ENCODE results near the gene PLCD4. TPM values are rescaled to one million over a fixed set of nuclear protein-coding genes. Genes with fewer than 3 reads are reported as not detected.

PLCD4 gene
- total and polyA plus RNA-seq, 2 of the 8 experiments (the other 6 are each of a cell fraction or from before 2014, with no cell fraction given), result 0.21 to 0.50 TPM

DNA sequence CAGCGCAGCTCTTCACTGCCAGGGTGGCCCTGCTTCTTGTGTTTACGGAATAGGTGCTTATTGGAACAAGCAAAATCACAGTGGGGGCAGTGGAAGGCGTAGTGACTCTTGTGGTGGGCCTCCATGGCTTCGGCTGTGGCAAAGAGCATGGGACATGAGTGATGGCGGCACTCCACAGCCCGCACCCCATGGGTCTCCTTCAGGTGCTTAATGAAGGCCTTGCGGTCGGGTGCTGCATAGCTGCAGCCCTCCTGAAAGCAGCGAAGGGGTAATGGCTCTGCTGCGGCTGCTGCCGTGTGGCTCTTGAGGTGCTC is 41.0 kb downstream of the PLCD4 start:
- Histone ChIP-seq H4K91ac (replicated peaks; ENCODE audit: insufficient read length, low read length) (no peak overlapping the region), H2AK5ac (ENCODE audit: low read depth, low read length) (no peak overlapping the region), H3K79me1 (ENCODE audit: low read depth, low read length) (no peaks in the 10 kb centered on the region), H3K4me1 (replicated peaks in 1 of 4; ENCODE audit: control insufficient read depth in 3 of 4, insufficient read depth in 4 of 4, low read length in 3 of 4) (no peaks in the 10 kb centered on the region), H4K8ac (ENCODE audit: extremely low read depth, insufficient read depth, low read length) (no peak overlapping the region), H2BK120ac (replicated peaks; ENCODE audit: low read depth, low read length) (no peak overlapping the region), H3K9me3 (ENCODE audit: insufficient read depth in 2 of 2, low read depth in 1 of 2, low read length in 1 of 2) (no peaks in the 10 kb centered on the region), H3K23me2 (ENCODE audit: low read depth, low read length) (no peaks in the 10 kb centered on the region), H2BK5ac (ENCODE audit: low read depth, low read length) (no peak overlapping the region), H3K14ac (ENCODE audit: insufficient read length) (no peak overlapping the region), H3K27me3 (replicated peaks in 1 of 4; ENCODE audit: control insufficient read depth in 3 of 4, extremely low read depth in 1 of 4, insufficient read depth in 3 of 4, low read length in 3 of 4) (no peaks in the 10 kb centered on the region), H2BK20ac (ENCODE audit: low read length) (no peak overlapping the region), H3K79me2 (ENCODE audit: control insufficient read depth in 1 of 2, insufficient read depth in 2 of 2, low read length in 2 of 2) (no peaks in the 10 kb centered on the region; a peak in 1 of 4 replicates), H3K4ac (replicated peaks; ENCODE audit: insufficient read length, low read depth, low read length) (no peak overlapping the region), H3K4me3 (ENCODE audit: extremely low read depth in 1 of 4, insufficient read depth in 2 of 4, low read depth in 3 of 4, low read length in 4 of 4) (no peak overlapping the region), H3K4me2 (ENCODE audit: insufficient read depth in 1 of 2, low read depth in 2 of 2, low read length in 2 of 2) (no peak overlapping the region), H3K36me3 (ENCODE audit: control insufficient read depth in 2 of 4, insufficient read depth in 4 of 4, low read length in 3 of 4) (peaks cover 37 to 81% (median 67%) of the 10 kb centered on the region in 4 experiments), H3K9ac (replicated peaks in 1 of 4; ENCODE audit: extremely low read depth in 1 of 4, low read depth in 3 of 4, low read length in 3 of 4) (no peak overlapping the region), H3K18ac (ENCODE audit: extremely low read depth, low read length) (no peak overlapping the region), H4K20me1 (replicated peaks in 1 of 2; ENCODE audit: control insufficient read depth in 1 of 2, insufficient read depth in 2 of 2, low read length in 2 of 2) (peaks cover 0 to 16% of the 10 kb centered on the region in 2 experiments), H3K27ac (ENCODE audit: low read depth, low read length) (no peak overlapping the region), H2AFZ (ENCODE audit: low read length) (no peak overlapping the region), H4K5ac (ENCODE audit: insufficient read length, low read depth, low read length) (no peak overlapping the region), H3K56ac (replicated peaks; ENCODE audit: insufficient read length, low read depth, low read length) (no peak overlapping the region), H2BK15ac (ENCODE audit: low read length) (no peak overlapping the region), H3K23ac (ENCODE audit: insufficient read length) (no peak overlapping the region), H2BK12ac (ENCODE audit: low read depth, low read length) (no peak overlapping the region)
- no peak for FAIRE-seq
- TF ChIP-seq EP300 (IDR thresholded peaks at IDR 0.05; ENCODE audit: borderline replicate concordance in 1 of 2, low read depth in 2 of 2, low read length in 2 of 2), result no peak
- TF ChIP-seq, protein P1, sequence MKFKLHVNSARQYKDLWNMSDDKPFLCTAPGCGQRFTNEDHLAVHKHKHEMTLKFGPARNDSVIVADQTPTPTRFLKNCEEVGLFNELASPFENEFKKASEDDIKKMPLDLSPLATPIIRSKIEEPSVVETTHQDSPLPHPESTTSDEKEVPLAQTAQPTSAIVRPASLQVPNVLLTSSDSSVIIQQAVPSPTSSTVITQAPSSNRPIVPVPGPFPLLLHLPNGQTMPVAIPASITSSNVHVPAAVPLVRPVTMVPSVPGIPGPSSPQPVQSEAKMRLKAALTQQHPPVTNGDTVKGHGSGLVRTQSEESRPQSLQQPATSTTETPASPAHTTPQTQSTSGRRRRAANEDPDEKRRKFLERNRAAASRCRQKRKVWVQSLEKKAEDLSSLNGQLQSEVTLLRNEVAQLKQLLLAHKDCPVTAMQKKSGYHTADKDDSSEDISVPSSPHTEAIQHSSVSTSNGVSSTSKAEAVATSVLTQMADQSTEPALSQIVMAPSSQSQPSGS (IDR thresholded peaks at IDR 0.05; ENCODE audit: low read length), result no peak
- 90% methylated on average over 11 of the region's 11 CpGs; no CpG with 5 or more reads in 1 of the 2 experiments for WGBS, 2 experiments (ENCODE audit: extremely low coverage in 1 of 2, insufficient coverage in 1 of 2, insufficient read length in 1 of 2, insufficient replicate concordance in 2 of 2, low coverage in 1 of 2, low lambda C conversion rate in 2 of 2, missing lambda C conversion rate in 1 of 2)
- DNase-seq (ENCODE audit: low read depth in 1 of 2, low spot score in 2 of 2), result no peak
- ChIA-PET CTCF (ENCODE audit: partially characterized antibody) (interaction anchor here (0.8 to 6.0 kb wide), 26 partner anchors 10 to 373 kb away, joined by 3 to 48 read pairs (median 4); partner anchors contain the start of genes BCS1L, PLCD4, RNF25 and STK36), POLR2A (ENCODE audit: partially characterized antibody) (interaction anchor here (1.1 to 3.4 kb wide), 3 partner anchors 9 to 39 kb away, joined by 3 to 16 read pairs (median 3); partner anchors contain the start of genes BCS1L and ZNF142)
